Omental fat pad (tissue), 4 donors: ENCODE measurements around the gene PRSS37. TPM values are rescaled to one million over a fixed set of nuclear protein-coding genes. Genes with fewer than 3 reads are reported as not detected.

Experiments used
- ATAC-seq: fragments of 150-250 bp; one replicate; pipeline ENCODE4 v1.9.1; 2016; ENCODE audit warnings: mild to moderate bottlenecking, moderate library complexity; ENCODE audit not compliant: low FRiP score
- DNase-seq: peaks from one replicate; pipeline ENCODE4 v3.0.0-alpha.2; 2019; ENCODE audit warnings: low spot score
- total RNA-seq, 4 donors: library from RNA; depleted of rRNA; stranded (reverse); fragments of >200 nt; gene quantifications; one replicate each; pipeline ENCODE4 v1.1.0, GENCODE V29; 2016
- TF ChIP-seq, protein P1 (sequence below), 3 donors: fragments of 450-650 bp; IDR thresholded peaks; one replicate each; pipeline ENCODE4 v1.5.1; 2016 to 2017; ENCODE audit warnings: antibody characterized with exemption in 3 of 3, mild to moderate bottlenecking in 3 of 3, moderate library complexity in 2 of 3

The PRSS37 gene
- total RNA-seq, 4 donors from 2014 or later = not detected

GRCh38 chr7:141789917-141790316 lies 51.4 kb downstream of the PRSS37 start, which contains the start of gene TAS2R5:
Gene TAS2R5, plus strand, starts transcription at chr7:141790217. Its CDS starts 145 bp downstream, at chr7:141790362.
- TF ChIP-seq, protein P1, sequence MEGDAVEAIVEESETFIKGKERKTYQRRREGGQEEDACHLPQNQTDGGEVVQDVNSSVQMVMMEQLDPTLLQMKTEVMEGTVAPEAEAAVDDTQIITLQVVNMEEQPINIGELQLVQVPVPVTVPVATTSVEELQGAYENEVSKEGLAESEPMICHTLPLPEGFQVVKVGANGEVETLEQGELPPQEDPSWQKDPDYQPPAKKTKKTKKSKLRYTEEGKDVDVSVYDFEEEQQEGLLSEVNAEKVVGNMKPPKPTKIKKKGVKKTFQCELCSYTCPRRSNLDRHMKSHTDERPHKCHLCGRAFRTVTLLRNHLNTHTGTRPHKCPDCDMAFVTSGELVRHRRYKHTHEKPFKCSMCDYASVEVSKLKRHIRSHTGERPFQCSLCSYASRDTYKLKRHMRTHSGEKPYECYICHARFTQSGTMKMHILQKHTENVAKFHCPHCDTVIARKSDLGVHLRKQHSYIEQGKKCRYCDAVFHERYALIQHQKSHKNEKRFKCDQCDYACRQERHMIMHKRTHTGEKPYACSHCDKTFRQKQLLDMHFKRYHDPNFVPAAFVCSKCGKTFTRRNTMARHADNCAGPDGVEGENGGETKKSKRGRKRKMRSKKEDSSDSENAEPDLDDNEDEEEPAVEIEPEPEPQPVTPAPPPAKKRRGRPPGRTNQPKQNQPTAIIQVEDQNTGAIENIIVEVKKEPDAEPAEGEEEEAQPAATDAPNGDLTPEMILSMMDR (IDR thresholded peaks at IDR 0.05) = no peak
- DNase-seq = no peak
- ATAC-seq = no peak

- no peak for ATAC-seq
- DNase-seq = no peak
- TF ChIP-seq, protein P1 (IDR thresholded peaks at IDR 0.05) = no peak
Measured at GRCh38 chr7:141788296-141788695, 53.0 kb downstream of the PRSS37 start.

Other genes with a start within 250 kb of the PRSS37 start
- gene DENND11, start 139.3 kb downstream of the PRSS37 start, total RNA-seq = 10 to 100 TPM; 12.4 to 28.4 (median 19.6) TPM
- under 1 TPM in 1 of 4 donors, not detected in 3; 0.79 TPM for gene WEE2, start 133.1 kb downstream of the PRSS37 start, total RNA-seq
- 100 to 1,000 TPM in 2 of 4 donors, 10 to 100 TPM in 2; 76.8 to 106 (median 92.0) TPM for gene SSBP1, start 103.1 kb downstream of the PRSS37 start, total RNA-seq
- 1 to 10 TPM in 2 of 4 donors, under 1 TPM in 2; 0.63 to 5.4 (median 1.8) TPM for gene TAS2R3, start 77.4 kb downstream of the PRSS37 start, total RNA-seq
- gene TAS2R4, start 64.8 kb downstream of the PRSS37 start, total RNA-seq = 1 to 10 TPM in 2 of 4 donors, under 1 TPM in 2; 0.84 to 3.6 (median 1.6) TPM
- 1 to 10 TPM; 2.0 to 4.9 (median 3.4) TPM for gene TAS2R5, start 51.3 kb downstream of the PRSS37 start, total RNA-seq
- under 1 TPM in 1 of 4 donors, not detected in 3; 0.95 TPM for gene OR9A4, start 74.9 kb upstream of the PRSS37 start, total RNA-seq
- 1 to 10 TPM in 1 of 4 donors, under 1 TPM in 3; 0.25 to 1.1 (median 0.53) TPM for gene CLEC5A, start 105.5 kb upstream of the PRSS37 start, total RNA-seq
- gene TAS2R38, start 132.3 kb upstream of the PRSS37 start, total RNA-seq = not detected
- 10 to 100 TPM in 1 of 4 donors, 1 to 10 TPM in 1, under 1 TPM in 2; 0.93 to 27.6 (median 1.2) TPM for gene MGAM, start 154.4 kb upstream of the PRSS37 start, total RNA-seq